Measurements from ENCODE around the gene POLR1D. TPM values are rescaled to one million over a fixed set of nuclear protein-coding genes. Genes with fewer than 3 reads are reported as not detected.

POLR1D gene
- total RNA-seq, 2 experiments from 2014 or later, result 197 to 200 TPM

GRCh38 chr13:27601208-27601607, 20.5 kb upstream of the POLR1D start:
- Mint-ChIP-seq H3K27ac (no peak overlapping the region), H3K4me1 (ENCODE audit: low read depth) (peaks cover 15% of the 10 kb centered on the region), H3K9me3 (no peaks in the 10 kb centered on the region)

GRCh38 chr13:27601803-27602202, 19.9 kb upstream of the POLR1D start:
- H3K27me3 Mint-ChIP-seq, result no peaks in the 10 kb centered on the region
- Histone ChIP-seq H3K27ac (ENCODE audit: low read depth in 1 of 2, low read length in 2 of 2) (no peak overlapping the region), H3K4me3 (ENCODE audit: low read length) (no peak overlapping the region), H3K27me3 (ENCODE audit: control insufficient read depth in 1 of 2, insufficient read depth in 2 of 2, low read length in 2 of 2) (no peaks in the 10 kb centered on the region), H3K36me3 (ENCODE audit: insufficient read depth, low read length) (no peaks in the 10 kb centered on the region), H3K9me3 (ENCODE audit: control insufficient read depth in 1 of 2, insufficient read depth in 1 of 2, low read length in 2 of 2) (no peaks in the 10 kb centered on the region), H3K4me1 (ENCODE audit: insufficient read depth, low read length) (no peaks in the 10 kb centered on the region)
- intact Hi-C loops (cut with DNase I, micrococcal nuclease), result no loop called here
- ATAC-seq (ENCODE audit: poor library complexity) (no peak), DNase-seq (no peak)
- no peak for TF ChIP-seq CTCF (IDR thresholded peaks at IDR 0.05)
- no peaks in the 10 kb centered on the region for H3K9me3 Mint-ChIP-seq
- H3K4me3 Mint-ChIP-seq, result no peak overlapping the region
- no peak overlapping the region for H3K27ac Mint-ChIP-seq
- no peaks in the 10 kb centered on the region for H3K36me3 Mint-ChIP-seq (ENCODE audit: low read depth)
- peaks cover 20% of the 10 kb centered on the region for H3K4me1 Mint-ChIP-seq (ENCODE audit: low read depth)
- ChIA-PET POLR2A (interaction anchor here (2.9 kb wide), 1 partner anchor 19 kb away, joined by 10 read pairs; the partner anchor contains the start of gene LNX2), CTCF (no interaction called here)

More at GRCh38 chr13:27601208-27601607, 20.5 kb upstream of the POLR1D start:
- H3K27me3 Mint-ChIP-seq, result no peaks in the 10 kb centered on the region
- Histone ChIP-seq H3K4me1 (ENCODE audit: insufficient read depth, low read length) (no peaks in the 10 kb centered on the region), H3K4me3 (ENCODE audit: low read length) (no peak overlapping the region), H3K27ac (ENCODE audit: low read depth in 1 of 2, low read length in 2 of 2) (no peak overlapping the region), H3K9me3 (ENCODE audit: control insufficient read depth in 1 of 2, insufficient read depth in 1 of 2, low read length in 2 of 2) (no peaks in the 10 kb centered on the region), H3K27me3 (ENCODE audit: control insufficient read depth in 1 of 2, insufficient read depth in 2 of 2, low read length in 2 of 2) (no peaks in the 10 kb centered on the region), H3K36me3 (ENCODE audit: insufficient read depth, low read length) (no peaks in the 10 kb centered on the region)
- no peak overlapping the region for H3K4me3 Mint-ChIP-seq
- H3K36me3 Mint-ChIP-seq (ENCODE audit: low read depth), result no peaks in the 10 kb centered on the region
- ATAC-seq (ENCODE audit: poor library complexity) (no peak), DNase-seq (no peak)
- POLR2A ChIA-PET, result interaction anchor here (2.9 kb wide), 1 partner anchor 19 kb away, joined by 10 read pairs; the partner anchor contains the start of gene LNX2
- intact Hi-C loops (cut with DNase I, micrococcal nuclease), result no loop called here
- TF ChIP-seq CTCF (IDR thresholded peaks at IDR 0.05), result no peak
- CTCF ChIA-PET, result no interaction called here

- intact Hi-C loops (cut with DNase I, micrococcal nuclease), result no loop called here
- no peak overlapping the region for H3K4me3 Mint-ChIP-seq
These were observed 16.6 kb upstream of the POLR1D start for GRCh38 chr13:27605099-27605498.

More at GRCh38 chr13:27605099-27605498, 16.6 kb upstream of the POLR1D start:
- DNase-seq (no peak), ATAC-seq (ENCODE audit: poor library complexity) (no peak)
- Mint-ChIP-seq H3K36me3 (ENCODE audit: low read depth) (no peaks in the 10 kb centered on the region), H3K4me1 (ENCODE audit: low read depth) (peaks cover 33% of the 10 kb centered on the region), H3K27me3 (no peaks in the 10 kb centered on the region), H3K27ac (no peak overlapping the region), H3K9me3 (no peaks in the 10 kb centered on the region)
- H3K9me3 ChIP-seq (ENCODE audit: control insufficient read depth in 1 of 2, insufficient read depth in 1 of 2, low read length in 2 of 2), result no peaks in the 10 kb centered on the region
- no peak overlapping the region for H3K27ac ChIP-seq (ENCODE audit: low read depth in 1 of 2, low read length in 2 of 2)
- H3K36me3 ChIP-seq (ENCODE audit: insufficient read depth, low read length), result no peaks in the 10 kb centered on the region
- no peak overlapping the region for H3K4me3 ChIP-seq (ENCODE audit: low read length)
- CTCF ChIA-PET, result interaction anchor here (0.8 kb wide), 1 partner anchor 10 kb away, joined by 3 read pairs; no protein-coding TSS in a partner anchor
- POLR2A ChIA-PET, result interaction anchor here (1.9 kb wide), 1 partner anchor 15 kb away, joined by 4 read pairs; the partner anchor contains the start of gene LNX2
- no peaks in the 10 kb centered on the region for H3K27me3 ChIP-seq (ENCODE audit: control insufficient read depth in 1 of 2, insufficient read depth in 2 of 2, low read length in 2 of 2)
- TF ChIP-seq CTCF (IDR thresholded peaks at IDR 0.05), result no peak
- no peaks in the 10 kb centered on the region for H3K4me1 ChIP-seq (ENCODE audit: insufficient read depth, low read length)
